Neural crest cell (in vitro differentiated cells): Measurements from ENCODE around the gene IRF9. TPM values are rescaled to one million over a fixed set of nuclear protein-coding genes. Genes with fewer than 3 reads are reported as not detected.
A peak's percentile ranks its signal among the peaks of the same experiment; 100 is the strongest.

Experiments
- DNase-seq: peaks from one replicate; pipeline ENCODE4 v3.0.0; 2021; ENCODE audit warnings: low read depth, mixed read lengths, low spot score
- H3K27ac Mint-ChIP-seq: one replicate; pipeline ENCODE4 v1.8.0; 2021; ENCODE audit warnings: mild to moderate bottlenecking, mixed read lengths; ENCODE audit not compliant: unreplicated experiment
- H3K27me3 Mint-ChIP-seq: 2 replicates; pipeline ENCODE4 v1.8.0; 2021; ENCODE audit warnings: low read depth, mild to moderate bottlenecking, mixed read lengths
- H3K36me3 Mint-ChIP-seq: 2 replicates; pipeline ENCODE4 v1.8.0; 2021; ENCODE audit warnings: low read depth, mild to moderate bottlenecking, mixed read lengths
- H3K4me1 Mint-ChIP-seq: 2 replicates; pipeline ENCODE4 v1.8.0; 2021; ENCODE audit warnings: mixed read lengths
- H3K4me3 Mint-ChIP-seq: one replicate; pipeline ENCODE4 v1.8.0; 2021; ENCODE audit warnings: mild to moderate bottlenecking, mixed read lengths
- H3K9me3 Mint-ChIP-seq: 2 replicates; pipeline ENCODE4 v1.8.0; 2021; ENCODE audit warnings: mixed read lengths
- CTCF ChIP-seq: fragments of 200-600 bp; sonication (generic); conservative IDR thresholded peaks from 2 replicates; pipeline ENCODE4 v1.5.0; 2021; ENCODE audit warnings: antibody characterized with exemption, mild to moderate bottlenecking
- total RNA-seq: library from RNA; stranded (reverse); gene quantifications from 2 replicates; pipeline ENCODE4 v1.2.1, GENCODE V29; 2021

The IRF9 gene
- total RNA-seq, 1 donor from 2014 or later = 22.9 TPM

- H3K36me3 Mint-ChIP-seq = peaks cover 15% of the 10 kb centered on the region
- peak overlapping the region; percentile 98 for H3K4me3 Mint-ChIP-seq
- peak overlapping the region; percentile 9 for H3K27ac Mint-ChIP-seq
- peaks cover 37% of the 10 kb centered on the region for H3K4me1 Mint-ChIP-seq
- no peaks in the 10 kb centered on the region for H3K9me3 Mint-ChIP-seq
- peaks cover 3% of the 10 kb centered on the region for H3K27me3 Mint-ChIP-seq
- DNase-seq = no peak
- TF ChIP-seq CTCF = no peak
Observed at GRCh38 chr14:24189460-24189859, 28.4 kb downstream of the IRF9 start.

DNA sequence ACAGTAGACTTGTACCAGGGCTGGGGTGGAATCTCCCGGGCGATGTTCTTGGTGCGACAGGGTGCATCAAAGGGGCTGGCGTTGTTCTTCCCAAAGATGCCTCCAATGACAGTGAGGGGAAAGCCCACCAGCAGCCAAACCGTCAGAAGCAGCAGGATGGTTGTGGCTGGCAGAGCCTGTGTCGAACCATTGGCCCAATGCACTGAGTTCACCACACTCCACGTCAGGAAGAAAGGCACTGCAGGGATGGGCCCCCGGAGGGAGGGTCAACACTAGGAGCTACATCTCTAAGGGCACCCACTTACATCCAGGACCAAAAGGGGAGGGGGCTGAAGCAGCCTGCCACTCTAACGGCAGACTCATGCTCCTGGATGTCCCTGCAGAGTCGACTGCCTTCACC, 29.4 kb downstream of the IRF9 start:
- Mint-ChIP-seq H3K36me3 (peaks cover 15% of the 10 kb centered on the region), H3K27me3 (peaks cover 3% of the 10 kb centered on the region), H3K4me3 (peak overlapping the region; percentile 49), H3K9me3 (no peaks in the 10 kb centered on the region), H3K4me1 (peaks cover 43% of the 10 kb centered on the region), H3K27ac (no peak overlapping the region)
- no peak for DNase-seq
- TF ChIP-seq CTCF = no peak

- no peak for TF ChIP-seq CTCF
- Mint-ChIP-seq H3K27me3 (peaks cover 3% of the 10 kb centered on the region), H3K4me1 (peaks cover 46% of the 10 kb centered on the region), H3K36me3 (peaks cover 15% of the 10 kb centered on the region), H3K4me3 (peak overlapping the region; percentile 63), H3K27ac (no peak overlapping the region), H3K9me3 (no peaks in the 10 kb centered on the region)
- DNase-seq = no peak
Observed at GRCh38 chr14:24192933-24193332, 31.9 kb downstream of the IRF9 start.

- Mint-ChIP-seq H3K4me1 (peaks cover 41% of the 10 kb centered on the region), H3K4me3 (peak overlapping the region; percentile 96), H3K27me3 (no peaks in the 10 kb centered on the region), H3K36me3 (peaks cover 23% of the 10 kb centered on the region), H3K27ac (peak overlapping the region; percentile 87), H3K9me3 (no peaks in the 10 kb centered on the region)
- no peak for DNase-seq
- TF ChIP-seq CTCF = no peak
Observed at GRCh38 chr14:24194186-24194872, 33.3 kb downstream of the IRF9 start.

- peak overlapping the region; percentile 96 for H3K4me3 Mint-ChIP-seq
- peaks cover 40% of the 10 kb centered on the region for H3K4me1 Mint-ChIP-seq
- H3K27me3 Mint-ChIP-seq = no peaks in the 10 kb centered on the region
- H3K36me3 Mint-ChIP-seq = peaks cover 24% of the 10 kb centered on the region
- no peaks in the 10 kb centered on the region for H3K9me3 Mint-ChIP-seq
- DNase-seq = no peak
- H3K27ac Mint-ChIP-seq = peak overlapping the region; percentile 87
- TF ChIP-seq CTCF = no peak
Observed at GRCh38 chr14:24194873-24195185, 33.8 kb downstream of the IRF9 start.
